Type B pancreatic cell (in vitro differentiated cells): Measurements from ENCODE around the gene PAQR4. TPM values are rescaled to one million over a fixed set of nuclear protein-coding genes. Genes with fewer than 3 reads are reported as not detected.

Experiments
- DNase-seq: peaks from one replicate; pipeline ENCODE4 v3.0.0; 2021; ENCODE audit warnings: mixed read lengths; ENCODE audit not compliant: unreplicated experiment; ENCODE audit errors: extremely low spot score
- H3K27ac Mint-ChIP-seq: 2 replicates; pipeline ENCODE4 v1.8.0; 2021; ENCODE audit warnings: mild to moderate bottlenecking, mixed read lengths
- H3K27me3 Mint-ChIP-seq: 2 replicates; pipeline ENCODE4 v1.8.0; 2021; ENCODE audit warnings: mixed read lengths
- H3K36me3 Mint-ChIP-seq: 2 replicates; pipeline ENCODE4 v1.8.0; 2021; ENCODE audit warnings: mixed read lengths
- H3K4me1 Mint-ChIP-seq: one replicate; pipeline ENCODE4 v1.8.0; 2021; ENCODE audit warnings: mixed read lengths; ENCODE audit not compliant: unreplicated experiment
- H3K4me3 Mint-ChIP-seq: 2 replicates; pipeline ENCODE4 v1.8.0; 2021; ENCODE audit warnings: mild to moderate bottlenecking, mixed read lengths
- H3K9me3 Mint-ChIP-seq: 2 replicates; pipeline ENCODE4 v1.8.0; 2021; ENCODE audit warnings: mixed read lengths
- total RNA-seq: library from RNA; stranded (reverse); gene quantifications from 2 replicates; pipeline ENCODE4 v1.2.1, GENCODE V29; 2021; ENCODE audit warnings: low replicate concordance
- TF ChIP-seq, protein P1 (sequence below): fragments of 200-600 bp; sonication (generic); conservative IDR thresholded peaks from 2 replicates; pipeline ENCODE4 v1.5.0; 2021; ENCODE audit warnings: antibody characterized with exemption, mild to moderate bottlenecking

PAQR4 gene
- total RNA-seq, 1 donor from 2014 or later, result 23.8 TPM

DNA sequence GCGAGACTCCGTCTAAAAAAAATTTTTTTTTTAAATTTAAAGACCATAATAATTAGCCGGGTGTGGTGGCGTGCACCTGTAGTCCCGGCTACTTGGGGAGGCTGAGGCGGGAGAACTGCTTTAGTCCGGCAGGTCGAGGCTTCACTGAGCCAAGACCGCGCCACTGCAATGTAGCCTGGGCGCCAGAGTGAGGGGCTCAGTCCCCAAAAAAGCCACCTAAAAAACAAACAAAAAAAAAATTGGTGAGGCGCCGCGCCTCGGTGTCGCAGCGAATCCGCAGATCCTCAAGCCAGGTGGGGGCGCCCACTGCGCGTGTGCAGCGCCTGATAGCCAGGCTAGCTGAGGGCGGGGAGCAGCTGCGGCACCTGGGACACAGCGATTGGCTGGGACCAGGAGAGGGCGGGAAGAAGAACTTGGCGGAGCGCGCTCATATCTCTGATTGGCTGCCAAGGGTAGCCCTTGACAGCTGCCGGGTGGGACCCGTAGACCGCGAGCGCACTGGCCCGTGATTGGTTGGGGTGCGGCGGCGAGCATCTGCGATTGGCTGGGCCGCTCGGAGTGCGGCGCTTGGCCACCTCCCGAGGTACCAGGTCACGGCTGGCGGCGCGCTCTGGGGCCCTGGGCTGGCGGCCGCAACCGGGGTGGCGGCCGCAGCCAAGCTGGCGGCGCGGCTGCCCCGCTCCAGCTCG lies 34.6 kb downstream of the PAQR4 start:
- Mint-ChIP-seq H3K36me3 (no peaks in the 10 kb centered on the region), H3K4me3 (peak overlapping the region; percentile 86), H3K27ac (peak overlapping the region; percentile 82), H3K9me3 (no peaks in the 10 kb centered on the region), H3K4me1 (no peaks in the 10 kb centered on the region), H3K27me3 (peaks cover 54% of the 10 kb centered on the region)
- peak; percentile 97 for DNase-seq
- TF ChIP-seq, protein P1, sequence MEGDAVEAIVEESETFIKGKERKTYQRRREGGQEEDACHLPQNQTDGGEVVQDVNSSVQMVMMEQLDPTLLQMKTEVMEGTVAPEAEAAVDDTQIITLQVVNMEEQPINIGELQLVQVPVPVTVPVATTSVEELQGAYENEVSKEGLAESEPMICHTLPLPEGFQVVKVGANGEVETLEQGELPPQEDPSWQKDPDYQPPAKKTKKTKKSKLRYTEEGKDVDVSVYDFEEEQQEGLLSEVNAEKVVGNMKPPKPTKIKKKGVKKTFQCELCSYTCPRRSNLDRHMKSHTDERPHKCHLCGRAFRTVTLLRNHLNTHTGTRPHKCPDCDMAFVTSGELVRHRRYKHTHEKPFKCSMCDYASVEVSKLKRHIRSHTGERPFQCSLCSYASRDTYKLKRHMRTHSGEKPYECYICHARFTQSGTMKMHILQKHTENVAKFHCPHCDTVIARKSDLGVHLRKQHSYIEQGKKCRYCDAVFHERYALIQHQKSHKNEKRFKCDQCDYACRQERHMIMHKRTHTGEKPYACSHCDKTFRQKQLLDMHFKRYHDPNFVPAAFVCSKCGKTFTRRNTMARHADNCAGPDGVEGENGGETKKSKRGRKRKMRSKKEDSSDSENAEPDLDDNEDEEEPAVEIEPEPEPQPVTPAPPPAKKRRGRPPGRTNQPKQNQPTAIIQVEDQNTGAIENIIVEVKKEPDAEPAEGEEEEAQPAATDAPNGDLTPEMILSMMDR, result peak; percentile 50

DNA sequence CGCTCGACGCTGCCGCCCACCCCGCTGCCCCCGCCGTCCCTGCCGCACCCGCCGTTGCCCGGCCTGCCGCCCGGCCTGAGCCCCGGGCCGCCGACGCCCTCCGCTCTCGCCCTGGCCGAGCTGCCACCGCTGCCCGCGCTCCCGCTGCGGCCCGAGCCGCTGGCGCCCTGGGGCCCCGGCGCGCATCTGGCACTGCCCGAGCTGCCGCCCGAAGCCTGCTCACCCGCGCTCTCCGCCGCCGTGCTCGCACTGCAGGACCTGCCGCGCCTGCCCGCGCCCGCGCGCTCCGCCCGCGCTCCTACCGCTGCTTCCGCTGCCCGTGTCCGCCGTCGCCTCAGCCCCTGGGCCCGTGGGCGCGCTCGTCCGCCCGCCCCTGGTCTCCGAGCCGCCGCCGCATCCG lies 35.2 kb downstream of the PAQR4 start:
- Mint-ChIP-seq H3K4me3 (no peak overlapping the region), H3K4me1 (no peaks in the 10 kb centered on the region), H3K27ac (no peak overlapping the region), H3K9me3 (no peaks in the 10 kb centered on the region), H3K27me3 (peaks cover 53% of the 10 kb centered on the region), H3K36me3 (no peaks in the 10 kb centered on the region)
- no peak for DNase-seq
- TF ChIP-seq, protein P1, result no peak

DNA sequence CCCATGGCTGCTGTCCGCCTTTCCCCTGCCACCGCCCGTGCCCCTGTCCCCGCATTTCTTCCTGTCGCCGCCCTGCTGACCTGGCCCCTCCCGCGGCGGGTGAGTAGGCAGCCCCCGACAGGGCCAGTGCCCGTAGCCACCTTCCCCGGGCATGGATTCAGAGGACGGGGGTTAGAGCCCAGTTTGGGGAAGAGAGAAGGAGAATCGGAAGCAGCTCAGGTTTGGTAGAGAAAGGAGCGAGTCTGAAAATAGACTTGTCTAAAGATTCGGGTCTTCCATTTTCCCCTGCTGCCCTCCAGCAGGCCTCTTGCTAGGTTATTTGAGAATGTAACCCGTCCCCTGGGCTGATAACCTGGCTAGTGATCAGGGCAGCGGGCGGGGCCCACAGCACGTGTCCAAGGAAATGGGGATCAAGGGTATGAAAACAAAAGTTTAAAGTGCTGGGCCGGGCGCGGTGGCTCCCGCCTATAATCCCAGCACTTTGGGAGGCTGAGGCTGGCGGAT lies 35.7 kb downstream of the PAQR4 start:
- H3K27ac Mint-ChIP-seq, result peak overlapping the region; percentile 91
- DNase-seq, result no peak

DNA sequence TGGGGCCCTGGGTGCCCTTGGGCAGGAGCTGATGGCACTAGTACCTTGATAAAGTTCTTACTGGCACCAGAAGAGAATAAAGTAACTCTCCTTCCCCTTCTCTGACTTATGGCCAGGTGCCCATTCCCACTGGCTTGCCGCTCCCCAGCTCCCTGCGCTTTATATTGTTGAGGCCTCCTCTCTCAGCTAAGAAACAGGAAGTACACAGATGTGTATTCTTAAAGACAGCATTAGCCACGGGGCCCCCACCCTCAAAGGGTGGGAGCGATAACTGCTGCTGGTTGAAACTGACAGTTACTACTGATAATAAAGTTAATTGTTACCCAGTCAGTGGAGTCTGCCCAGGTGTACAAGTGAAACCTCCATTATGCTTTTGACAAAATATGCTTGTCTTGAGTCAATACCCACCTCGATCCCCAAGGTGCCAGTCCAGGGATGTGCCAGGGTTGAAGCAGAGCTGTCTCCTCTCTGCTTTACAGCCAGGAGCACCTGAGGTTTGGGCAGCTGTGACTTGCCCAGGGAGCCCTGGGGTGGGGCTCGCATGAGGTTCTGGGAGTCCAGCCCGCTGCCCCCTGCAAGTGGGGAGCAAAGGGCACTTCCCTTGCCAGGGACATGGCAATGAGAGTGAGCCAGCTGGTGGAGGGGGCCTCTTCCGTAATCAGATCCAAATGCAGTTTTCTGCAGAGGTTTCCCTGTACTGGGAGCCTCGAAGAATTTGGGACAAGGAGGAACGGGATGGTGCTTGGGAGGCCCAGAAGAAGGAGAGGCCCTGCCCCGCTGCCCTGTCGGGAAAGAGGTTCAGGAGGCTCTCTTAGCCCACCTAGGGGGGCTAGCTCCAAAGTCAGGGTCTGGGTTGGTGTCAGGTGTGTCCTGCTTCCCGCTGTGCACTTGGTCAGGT lies 38.2 kb downstream of the PAQR4 start:
- TF ChIP-seq, protein P1, result no peak

More for the DNA sequence above, 35.7 kb downstream of the PAQR4 start:
- TF ChIP-seq, protein P1, result no peak
- Mint-ChIP-seq H3K27me3 (peaks cover 54% of the 10 kb centered on the region), H3K4me3 (peak overlapping the region; percentile 88), H3K9me3 (no peaks in the 10 kb centered on the region), H3K36me3 (no peaks in the 10 kb centered on the region), H3K4me1 (no peaks in the 10 kb centered on the region)

DNA sequence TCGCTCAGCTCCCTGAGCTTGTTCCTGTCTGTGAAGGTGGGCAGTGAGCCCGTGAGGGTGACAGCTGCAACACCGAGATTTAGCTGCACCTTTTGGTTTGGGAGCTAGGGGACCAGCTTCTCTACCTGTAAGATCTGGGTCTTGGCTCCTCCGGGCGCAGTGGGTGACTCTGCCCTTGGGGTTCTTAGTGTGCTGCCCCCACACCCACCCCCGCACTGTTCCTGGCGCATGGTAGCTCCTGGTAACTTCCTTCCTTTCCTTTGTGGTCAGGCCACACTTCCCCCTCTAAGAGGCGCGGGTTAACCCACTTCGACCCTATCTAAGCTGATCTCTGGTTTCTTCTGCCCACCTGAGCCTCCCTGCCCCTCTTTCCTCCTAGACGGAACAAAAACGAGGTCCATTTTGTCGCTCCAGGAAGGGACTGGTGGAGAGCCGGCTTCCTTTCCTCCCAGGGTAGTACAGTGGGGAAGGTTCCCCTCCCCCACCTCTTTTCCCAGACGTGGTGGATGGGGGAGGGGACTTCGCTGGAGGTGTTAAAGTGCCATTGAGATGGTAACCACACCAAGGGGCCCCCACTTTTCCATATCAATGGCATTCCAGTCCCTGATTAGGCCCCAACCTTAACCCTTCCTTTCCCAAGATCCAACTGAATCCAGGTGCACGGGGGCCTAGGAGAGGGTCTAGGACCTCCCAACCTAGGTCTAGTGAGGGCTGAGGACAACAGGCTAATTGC lies 39.0 kb downstream of the PAQR4 start:
- DNase-seq, result no peak
- H3K4me1 Mint-ChIP-seq, result no peaks in the 10 kb centered on the region
- H3K4me3 Mint-ChIP-seq, result peak overlapping the region; percentile 55

More for the DNA sequence above, 38.2 kb downstream of the PAQR4 start:
- Mint-ChIP-seq H3K36me3 (no peaks in the 10 kb centered on the region), H3K4me3 (peak overlapping the region; percentile 78), H3K9me3 (no peaks in the 10 kb centered on the region), H3K4me1 (no peaks in the 10 kb centered on the region), H3K27ac (peak overlapping the region; percentile 95), H3K27me3 (peaks cover 52% of the 10 kb centered on the region)
- DNase-seq, result no peak

More for the DNA sequence above, 39.0 kb downstream of the PAQR4 start:
- Mint-ChIP-seq H3K27ac (peak overlapping the region; percentile 95), H3K27me3 (peaks cover 59% of the 10 kb centered on the region), H3K36me3 (no peaks in the 10 kb centered on the region), H3K9me3 (no peaks in the 10 kb centered on the region)
- TF ChIP-seq, protein P1, result no peak
